Neural crest cell (in vitro differentiated cells): ENCODE data around the gene GPR31. TPM values are rescaled to one million over a fixed set of nuclear protein-coding genes. Genes with fewer than 3 reads are reported as not detected.

Experiments
- DNase-seq: peaks from one replicate; pipeline ENCODE4 v3.0.0; 2021; ENCODE audit warnings: low read depth, mixed read lengths, low spot score
- H3K27ac Mint-ChIP-seq: one replicate; pipeline ENCODE4 v1.8.0; 2021; ENCODE audit warnings: mild to moderate bottlenecking, mixed read lengths; ENCODE audit not compliant: unreplicated experiment
- H3K27me3 Mint-ChIP-seq: 2 replicates; pipeline ENCODE4 v1.8.0; 2021; ENCODE audit warnings: low read depth, mild to moderate bottlenecking, mixed read lengths
- H3K36me3 Mint-ChIP-seq: 2 replicates; pipeline ENCODE4 v1.8.0; 2021; ENCODE audit warnings: low read depth, mild to moderate bottlenecking, mixed read lengths
- H3K4me1 Mint-ChIP-seq: 2 replicates; pipeline ENCODE4 v1.8.0; 2021; ENCODE audit warnings: mixed read lengths
- H3K4me3 Mint-ChIP-seq: one replicate; pipeline ENCODE4 v1.8.0; 2021; ENCODE audit warnings: mild to moderate bottlenecking, mixed read lengths
- H3K9me3 Mint-ChIP-seq: 2 replicates; pipeline ENCODE4 v1.8.0; 2021; ENCODE audit warnings: mixed read lengths
- CTCF ChIP-seq: fragments of 200-600 bp; sonication (generic); conservative IDR thresholded peaks from 2 replicates; pipeline ENCODE4 v1.5.0; 2021; ENCODE audit warnings: antibody characterized with exemption, mild to moderate bottlenecking
- total RNA-seq: library from RNA; stranded (reverse); gene quantifications from 2 replicates; pipeline ENCODE4 v1.2.1, GENCODE V29; 2021

GPR31 gene
- total RNA-seq, 1 donor from 2014 or later, result not detected

- Mint-ChIP-seq H3K27me3 (peaks cover 2% of the 10 kb centered on the region), H3K9me3 (peaks cover 2% of the 10 kb centered on the region), H3K27ac (no peak overlapping the region), H3K4me1 (peaks cover 5% of the 10 kb centered on the region), H3K36me3 (no peaks in the 10 kb centered on the region), H3K4me3 (no peak overlapping the region)
- peak; percentile 29 for TF ChIP-seq CTCF
- DNase-seq, result no peak
These were observed 18.0 kb downstream of the GPR31 start for GRCh38 chr6:167139761-167140160.

- no peak for DNase-seq
- Mint-ChIP-seq H3K27me3 (peaks cover 2% of the 10 kb centered on the region), H3K9me3 (no peaks in the 10 kb centered on the region), H3K4me1 (peaks cover 5% of the 10 kb centered on the region), H3K36me3 (no peaks in the 10 kb centered on the region), H3K27ac (no peak overlapping the region), H3K4me3 (no peak overlapping the region)
- no peak for TF ChIP-seq CTCF
These were observed 19.9 kb downstream of the GPR31 start for GRCh38 chr6:167137881-167138280.

GRCh38 chr6:167137081-167137480 is 20.7 kb downstream of the GPR31 start:
- H3K27ac Mint-ChIP-seq, result no peak overlapping the region
- H3K36me3 Mint-ChIP-seq, result no peaks in the 10 kb centered on the region
- no peak overlapping the region for H3K4me3 Mint-ChIP-seq
- no peak for TF ChIP-seq CTCF
- peaks cover 5% of the 10 kb centered on the region for H3K4me1 Mint-ChIP-seq
- H3K9me3 Mint-ChIP-seq, result no peaks in the 10 kb centered on the region
- H3K27me3 Mint-ChIP-seq, result peaks cover under 1% of the 10 kb centered on the region
- no peak for DNase-seq

- no peak overlapping the region for H3K4me3 Mint-ChIP-seq
- H3K36me3 Mint-ChIP-seq, result no peaks in the 10 kb centered on the region
- H3K27me3 Mint-ChIP-seq, result no peaks in the 10 kb centered on the region
- H3K4me1 Mint-ChIP-seq, result peaks cover 5% of the 10 kb centered on the region
- DNase-seq, result no peak
- TF ChIP-seq CTCF, result no peak
- H3K9me3 Mint-ChIP-seq, result no peaks in the 10 kb centered on the region
- H3K27ac Mint-ChIP-seq, result no peak overlapping the region
These were observed 21.4 kb downstream of the GPR31 start for GRCh38 chr6:167136376-167136775.

GRCh38 chr6:167134448-167135328 is 23.1 kb downstream of the GPR31 start:
- DNase-seq, result no peak
- Mint-ChIP-seq H3K27ac (no peak overlapping the region), H3K36me3 (no peaks in the 10 kb centered on the region), H3K9me3 (no peaks in the 10 kb centered on the region), H3K4me3 (no peak overlapping the region), H3K27me3 (no peaks in the 10 kb centered on the region), H3K4me1 (no peaks in the 10 kb centered on the region)
- no peak for TF ChIP-seq CTCF
